Spleen (tissue), 7 donors: ENCODE data around the gene FYN.

ENCODE experiments used
- POLR2A ChIP-seq, 3 donors: fragments of 450-650 bp; IDR thresholded peaks; one replicate each; pipeline ENCODE4 v1.5.1; 2017; ENCODE audit warnings: antibody characterized with exemption in 3 of 3, mild to moderate bottlenecking in 1 of 3
- POLR2AphosphoS5 ChIP-seq, 3 donors: sonication (generic); formaldehyde crosslinking; IDR thresholded peaks; one replicate each; pipeline ENCODE4 v1.5.1; 2017; ENCODE audit warnings: antibody characterized with exemption in 3 of 3
- TF ChIP-seq, protein P1 (sequence below), 11 experiments: fragments of 200-600 bp in 7 of 11; fragments of 450-650 bp in 4 of 11; sonication (generic) in 4 of 11; IDR thresholded peaks in 8 of 11; conservative IDR thresholded peaks in 3 of 11; 1 replicate in 7 of 11; 2 replicates in 4 of 11; pipeline versions ENCODE4 v1.4.0 to v1.8.0; 2016 to 2021; ENCODE audit warnings: antibody characterized with exemption in 11 of 11, inconsistent platforms in 4 of 11, mild to moderate bottlenecking in 1 of 11
- donor health status: DM: no; HTN: no; CAD: no; lungs with moderate emphysema.
- donor health status: DM: no; HTN: no; CAD: no.
- donor health status: DM: no; HTN: no; CAD: no.

DNA sequence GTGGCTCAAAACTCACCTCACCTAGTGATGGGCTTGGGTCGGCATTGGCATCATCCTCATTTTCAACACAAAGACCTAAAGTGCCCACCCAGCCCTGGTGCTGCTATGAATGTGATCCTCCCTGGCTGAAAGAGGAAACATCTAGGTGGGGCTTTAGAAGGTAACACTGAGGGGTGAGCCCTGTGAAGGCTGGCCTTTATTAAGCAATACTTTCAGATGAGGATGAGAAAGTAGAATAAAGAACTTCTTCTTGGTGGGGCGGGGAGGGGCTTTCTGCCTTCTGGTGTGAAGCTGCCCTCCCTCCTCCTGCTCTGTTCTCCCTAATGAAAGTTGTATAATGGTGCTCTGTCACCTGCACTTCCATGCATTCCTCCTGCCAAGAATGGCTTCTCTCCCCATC, 134.6 kb downstream of the FYN start:
- TF ChIP-seq POLR2A (IDR thresholded peaks at IDR 0.05) (no peak), POLR2AphosphoS5 (IDR thresholded peaks at IDR 0.05) (no peak)
- TF ChIP-seq, protein P1, sequence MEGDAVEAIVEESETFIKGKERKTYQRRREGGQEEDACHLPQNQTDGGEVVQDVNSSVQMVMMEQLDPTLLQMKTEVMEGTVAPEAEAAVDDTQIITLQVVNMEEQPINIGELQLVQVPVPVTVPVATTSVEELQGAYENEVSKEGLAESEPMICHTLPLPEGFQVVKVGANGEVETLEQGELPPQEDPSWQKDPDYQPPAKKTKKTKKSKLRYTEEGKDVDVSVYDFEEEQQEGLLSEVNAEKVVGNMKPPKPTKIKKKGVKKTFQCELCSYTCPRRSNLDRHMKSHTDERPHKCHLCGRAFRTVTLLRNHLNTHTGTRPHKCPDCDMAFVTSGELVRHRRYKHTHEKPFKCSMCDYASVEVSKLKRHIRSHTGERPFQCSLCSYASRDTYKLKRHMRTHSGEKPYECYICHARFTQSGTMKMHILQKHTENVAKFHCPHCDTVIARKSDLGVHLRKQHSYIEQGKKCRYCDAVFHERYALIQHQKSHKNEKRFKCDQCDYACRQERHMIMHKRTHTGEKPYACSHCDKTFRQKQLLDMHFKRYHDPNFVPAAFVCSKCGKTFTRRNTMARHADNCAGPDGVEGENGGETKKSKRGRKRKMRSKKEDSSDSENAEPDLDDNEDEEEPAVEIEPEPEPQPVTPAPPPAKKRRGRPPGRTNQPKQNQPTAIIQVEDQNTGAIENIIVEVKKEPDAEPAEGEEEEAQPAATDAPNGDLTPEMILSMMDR (IDR thresholded peaks at IDR 0.05 in 8 of 11, conservative IDR thresholded peaks at IDR 0.05 in 3 of 11): no peak
